Endothelial cell of umbilical vein (primary cell): ENCODE measurements around the gene ATP10B. TPM values are rescaled to one million over a fixed set of nuclear protein-coding genes. Genes with fewer than 3 reads are reported as not detected.
"Not testable (repeated sequence)": the region's sequence is repeated elsewhere in the genome, so short reads cannot be mapped to it uniquely, and the experiment has no call there.

Experiments
- BruUV-seq: library from RNA; stranded (reverse); fragments of 400-500 nt; replicated peaks from 2 replicates; lab custom pipeline; 2021; lab: Mats Ljungman, UMichigan
- CTCF ChIA-PET: fragments of 300-600, 350-600 bp; sonication (Branson Sonifier 250); formaldehyde crosslinking; loops from one replicate; lab custom pipeline; 2021; ENCODE audit warnings: antibody characterized with exemption, inconsistent platforms; lab: Charles Lee
- POLR2A ChIA-PET: fragments of 300-600, 350-600 bp; sonication (Branson Sonifier 250); formaldehyde crosslinking; loops from one replicate; lab custom pipeline; 2021; ENCODE audit warnings: antibody characterized with exemption, inconsistent platforms; lab: Charles Lee
- DNase-seq: peaks from one replicate; pipeline ENCODE4 v3.0.0-alpha.2; 2011; ENCODE audit warnings: low read depth, low spot score
- FAIRE-seq: peaks from 2 replicates; lab custom pipeline; 2011; peaks lifted over from hg19 to GRCh38; lab: Jason Lieb, UNC
- H2AFZ ChIP-seq: 2 replicates; pipeline ENCODE4 v1.6.0; 2012; ENCODE audit warnings: low read depth, low read length, control low read depth, inconsistent platforms
- H3K27ac ChIP-seq: 2 replicates; pipeline ENCODE4 v1.5.1; 2011; ENCODE audit warnings: low read depth, mild to moderate bottlenecking, control low read depth, low read length, moderate library complexity; ENCODE audit not compliant: insufficient read depth
- H3K27me3 ChIP-seq, 2 experiments: 2 replicates each; pipeline versions ENCODE4 v1.6.0 to v1.6.1; 2011; ENCODE audit warnings: low read length in 2 of 2, mixed read lengths in 1 of 2; ENCODE audit not compliant: control insufficient read depth in 2 of 2, insufficient read depth in 2 of 2
- H3K36me3 ChIP-seq, 2 experiments: 2 replicates in 1 of 2; 3 replicates in 1 of 2; pipeline ENCODE4 v1.5.1; 2011; ENCODE audit warnings: low read length in 2 of 2, mild to moderate bottlenecking in 1 of 2, moderate library complexity in 1 of 2; ENCODE audit not compliant: control insufficient read depth in 2 of 2, insufficient read depth in 2 of 2; ENCODE audit errors: extremely low read depth in 1 of 2
- H3K4me1 ChIP-seq: 3 replicates; pipeline ENCODE4 v1.5.1; 2011; ENCODE audit warnings: mild to moderate bottlenecking, low read length; ENCODE audit not compliant: control insufficient read depth, insufficient read depth; ENCODE audit errors: extremely low read depth
- H3K4me2 ChIP-seq: 2 replicates; pipeline ENCODE4 v1.6.1; 2011; ENCODE audit warnings: low read length, control low read depth, mixed read lengths; ENCODE audit not compliant: insufficient read depth
- H3K4me3 ChIP-seq, 3 experiments: fragments of 200-600 bp in 1 of 3; sonication (generic), shearing (Covaris generic) in 1 of 3; replicated peaks in 1 of 3; 2 replicates each; pipeline ENCODE4 v1.5.1; 2011 to 2016; ENCODE audit warnings: control low read depth in 3 of 3, low read length in 3 of 3, mild to moderate bottlenecking in 2 of 3, inconsistent platforms in 1 of 3, low read depth in 1 of 3, moderate library complexity in 1 of 3; ENCODE audit not compliant: insufficient read depth in 1 of 3
- H3K79me2 ChIP-seq: 2 replicates; pipeline ENCODE4 v1.6.0; 2012; ENCODE audit warnings: low read length, inconsistent platforms; ENCODE audit not compliant: control insufficient read depth, insufficient read depth
- H3K9ac ChIP-seq: replicated peaks from 2 replicates; pipeline ENCODE3; 2011; ENCODE audit warnings: low read length, control low read depth; ENCODE audit not compliant: insufficient read depth; ENCODE audit errors: extremely low read depth
- H3K9me1 ChIP-seq: replicated peaks from 3 replicates; pipeline ENCODE4 v1.6.0; 2011; ENCODE audit warnings: mild to moderate bottlenecking, low read length; ENCODE audit not compliant: control insufficient read depth, insufficient read depth; ENCODE audit errors: extremely low read depth
- H3K9me3 ChIP-seq: replicated peaks from 2 replicates; pipeline ENCODE4 v1.5.1; 2012; ENCODE audit warnings: low read length, inconsistent platforms; ENCODE audit not compliant: control insufficient read depth, insufficient read depth
- H4K20me1 ChIP-seq: replicated peaks from 2 replicates; pipeline ENCODE3; 2011; ENCODE audit warnings: mild to moderate bottlenecking, low read length; ENCODE audit not compliant: control insufficient read depth, insufficient read depth; ENCODE audit errors: extremely low read depth
- CTCF ChIP-seq, 2 donors: IDR thresholded peaks; 1 replicate in 1 of 2; 2 replicates in 1 of 2; pipeline ENCODE4 v1.5.1; 2011; ENCODE audit warnings: low read length in 2 of 2, mild to moderate bottlenecking in 2 of 2, moderate library complexity in 2 of 2, control low read depth in 1 of 2, inconsistent platforms in 1 of 2, low read depth in 1 of 2; ENCODE audit not compliant: insufficient read depth in 1 of 2; ENCODE audit errors: extremely low read depth in 1 of 2
- FOS ChIP-seq: IDR thresholded peaks from 2 replicates; pipeline ENCODE4 v1.6.1; 2011; ENCODE audit warnings: mild to moderate bottlenecking, low read length, moderate library complexity, borderline replicate concordance; ENCODE audit not compliant: insufficient read depth
- GATA2 ChIP-seq: IDR thresholded peaks from 2 replicates; pipeline ENCODE4 v1.7.0; 2011; ENCODE audit warnings: low read depth, mild to moderate bottlenecking, moderate library complexity, mixed read lengths, low read length; ENCODE audit not compliant: insufficient read length, insufficient read depth
- MAX ChIP-seq: IDR thresholded peaks from 2 replicates; pipeline ENCODE4 v1.6.1; 2011; ENCODE audit not compliant: insufficient read depth, insufficient read length
- POLR2AphosphoS5 ChIP-seq: IDR thresholded peaks from 2 replicates; pipeline ENCODE4 v1.6.1; 2012; ENCODE audit warnings: low read depth, mild to moderate bottlenecking, control low read depth, low read length, moderate library complexity; ENCODE audit not compliant: insufficient read depth
- dilution Hi-C: fragments of 300-500 bp; cut with MboI; formaldehyde crosslinking; loops from one replicate; pipeline ENCODE4 v1.15.0; 2019; ENCODE audit warnings: low sequenced_read_pairs; ENCODE audit not compliant: extremely low pct_ligation_motif_present
- intact Hi-C: fragments of 100-400 bp; cut with micrococcal nuclease; formaldehyde crosslinking; loops from one replicate; pipeline ENCODE4 v1.10.0; 2022
- polyA plus RNA-seq, 4 experiments: library from polyadenylated mRNA; depleted of rRNA in 3 of 4; stranded (reverse) in 3 of 4; unstranded in 1 of 4; fragments of >200 nt; gene quantifications; 2 replicates each; pipeline versions ENCODE4 v1.2.1 to v1.2.3, GENCODE V29; 2011 to 2012; ENCODE audit warnings: missing spikeins in 1 of 4
- total RNA-seq: library from RNA; stranded (reverse); gene quantifications from 2 replicates; pipeline ENCODE4 v1.2.3, GENCODE V29; 2021

Gene ATP10B
- total and polyA plus RNA-seq, 2 donors (not counting 3 experiments of a cell fraction or from before 2014, with no cell fraction given), result not detected

GRCh38 chr5:160824301-160825001 is 27.6 kb downstream of the ATP10B start:
- FAIRE-seq, result no peak
- Histone ChIP-seq H3K9ac (no peak overlapping the region), H3K4me1 (no peaks in the 10 kb centered on the region), H2AFZ (no peak overlapping the region), H3K79me2 (no peaks in the 10 kb centered on the region), H3K27ac (no peak overlapping the region), H3K36me3 (no peaks in the 10 kb centered on the region), H3K4me3 (no peak overlapping the region), H3K9me3 (no peaks in the 10 kb centered on the region), H3K9me1 (no peaks in the 10 kb centered on the region), H3K4me2 (no peak overlapping the region), H3K27me3 (no peaks in the 10 kb centered on the region), H4K20me1 (no peaks in the 10 kb centered on the region)
- ChIA-PET CTCF (no interaction called here), POLR2A (no interaction called here)
- dilution Hi-C loops, result no loop called here
- TF ChIP-seq CTCF (IDR thresholded peaks at IDR 0.05; ENCODE audit: extremely low read depth in 1 of 2, insufficient read depth in 1 of 2, low read depth in 1 of 2, low read length in 2 of 2), result no peak
- TF ChIP-seq GATA2, result no peak
- TF ChIP-seq MAX, result no peak
- TF ChIP-seq FOS, result no peak
- TF ChIP-seq POLR2AphosphoS5, result no peak
- no peak for DNase-seq
- BruUV-seq, result no TSS peak
- intact Hi-C loops, result no loop called here

- BruUV-seq, DNase-seq, intact Hi-C loops, H4K20me1 ChIP-seq, H3K9me1 ChIP-seq, H3K79me2 ChIP-seq, H3K27ac ChIP-seq, H3K4me2 ChIP-seq, H3K4me3 ChIP-seq, POLR2A ChIA-PET, H3K4me1 ChIP-seq, H3K9ac ChIP-seq, FAIRE-seq, CTCF ChIA-PET, H3K27me3 ChIP-seq, dilution Hi-C loops, H3K36me3 ChIP-seq, H3K9me3 ChIP-seq, H2AFZ ChIP-seq: not testable (repeated sequence)
Measured at GRCh38 chr5:160812996-160813395, 39.0 kb downstream of the ATP10B start.
